ENCODE data around the gene KNDC1.

- no peak for TF ChIP-seq SIN3A (IDR thresholded peaks at IDR 0.05; ENCODE audit: borderline replicate concordance, insufficient read depth, low read length)
- no peak for TF ChIP-seq POLR2AphosphoS5 (IDR thresholded peaks at IDR 0.05; ENCODE audit: low read depth, low read length)
These were observed 31.6 kb upstream of the KNDC1 start for GRCh38 chr10:133128126-133129070.
